HG03039 (cell line): ENCODE data around the gene NBPF11.
"Not testable (repeated sequence)": the region's sequence is repeated elsewhere in the genome, so short reads cannot be mapped to it uniquely, and the experiment has no call there.

Experiments
- ATAC-seq: cut with Tn5 transposase; IDR thresholded peaks from one replicate; pipeline ENCODE4 v1.9.1; 2021; ENCODE audit warnings: mild to moderate bottlenecking, moderate library complexity; ENCODE audit not compliant: unreplicated experiment

NBPF11 gene

DNA sequence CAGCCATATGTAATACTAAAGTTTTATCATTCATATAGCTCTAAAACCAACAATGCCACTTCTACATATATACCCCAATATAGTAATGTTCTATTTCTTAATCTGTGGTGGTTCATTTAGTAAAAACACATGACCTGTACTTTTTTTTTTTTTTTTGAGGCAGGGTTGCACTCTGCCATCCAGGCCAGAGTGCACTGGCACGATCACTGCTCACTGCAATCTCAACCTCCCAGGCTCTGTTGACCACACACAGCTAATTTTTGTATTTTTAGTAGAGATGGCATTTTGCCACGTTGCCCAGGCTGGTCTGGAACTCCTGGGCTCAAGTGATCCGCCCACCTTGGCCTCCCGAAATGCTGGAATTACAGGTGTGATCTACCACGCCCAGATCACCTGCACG is 2.1 kb downstream of the NBPF11 start:
- ATAC-seq: not testable (repeated sequence)

DNA sequence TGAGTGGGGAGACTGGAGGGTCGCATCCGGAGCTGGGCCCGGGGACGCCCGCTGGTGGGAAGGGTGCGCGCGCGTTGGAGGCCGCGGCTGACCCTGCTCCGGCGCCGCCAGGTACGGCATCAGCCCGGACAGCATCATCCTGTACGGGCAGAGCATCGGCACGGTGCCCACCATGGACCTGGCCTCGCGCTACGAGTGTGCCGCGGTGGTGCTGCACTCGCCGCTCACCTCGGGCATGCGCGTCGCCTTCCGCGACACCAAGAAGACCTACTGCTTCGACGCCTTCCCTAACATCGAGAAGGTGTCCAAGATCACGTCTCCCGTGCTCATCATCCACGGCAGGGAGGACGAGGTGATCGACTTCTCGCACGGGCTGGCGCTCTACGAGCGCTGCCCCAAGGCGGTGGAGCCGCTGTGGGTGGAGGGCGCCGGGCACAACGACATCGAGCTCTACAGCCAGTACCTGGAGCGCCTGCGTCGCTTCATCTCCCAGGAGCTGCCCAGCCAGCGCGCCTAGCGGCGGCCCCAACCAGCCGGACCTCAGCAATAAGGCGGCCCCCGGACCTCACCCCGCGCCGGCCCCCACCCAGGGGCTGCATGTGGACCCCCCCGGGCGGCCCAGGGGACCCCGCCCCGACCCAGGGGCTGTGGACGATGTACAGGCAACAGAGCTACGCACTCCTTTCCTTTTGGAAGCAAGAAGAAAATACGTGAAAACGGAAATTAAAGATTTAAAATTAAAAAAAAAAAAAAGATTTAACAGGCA is 2.8 kb downstream of the NBPF11 start:
- not testable (repeated sequence) for ATAC-seq

DNA sequence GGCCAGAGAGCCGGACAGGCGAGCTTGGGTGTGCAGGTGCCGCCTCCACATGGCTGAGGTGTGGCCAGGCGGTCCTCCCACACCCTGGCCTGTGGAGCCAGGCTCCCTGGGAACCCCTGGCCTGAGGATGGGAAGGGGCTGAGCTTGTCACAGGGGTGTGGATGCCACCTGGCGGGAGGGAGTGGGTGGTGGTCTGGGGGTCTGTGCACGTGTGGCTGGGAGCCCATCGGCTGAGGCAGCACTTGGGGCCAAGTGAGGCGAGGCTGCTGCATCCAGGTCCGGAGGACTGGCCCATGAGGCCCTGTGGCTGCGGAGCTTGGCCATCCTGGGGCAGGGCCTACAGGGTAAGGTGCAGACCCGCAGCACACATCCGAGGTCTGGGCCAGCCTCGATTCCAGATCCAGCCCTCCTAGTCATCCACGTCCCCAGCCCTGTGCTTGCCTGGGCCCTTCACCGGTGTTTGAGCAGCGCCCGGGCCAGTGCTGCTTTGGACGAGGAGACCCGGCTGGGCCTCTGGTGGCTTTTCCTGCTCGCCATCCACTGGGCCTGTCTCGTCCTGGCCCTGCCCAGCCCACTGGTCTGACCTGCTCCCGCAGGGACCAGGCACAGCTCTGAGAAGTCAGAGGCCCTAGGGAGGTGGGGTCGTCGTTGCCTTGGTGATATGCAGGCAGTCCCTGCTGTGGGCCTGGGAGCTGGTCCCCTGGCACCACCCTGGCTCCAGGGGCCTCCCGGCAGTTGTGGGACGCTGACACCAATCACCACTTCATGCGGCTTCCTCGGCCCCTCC is 4.8 kb downstream of the NBPF11 start:
- ATAC-seq: not testable (repeated sequence)

DNA sequence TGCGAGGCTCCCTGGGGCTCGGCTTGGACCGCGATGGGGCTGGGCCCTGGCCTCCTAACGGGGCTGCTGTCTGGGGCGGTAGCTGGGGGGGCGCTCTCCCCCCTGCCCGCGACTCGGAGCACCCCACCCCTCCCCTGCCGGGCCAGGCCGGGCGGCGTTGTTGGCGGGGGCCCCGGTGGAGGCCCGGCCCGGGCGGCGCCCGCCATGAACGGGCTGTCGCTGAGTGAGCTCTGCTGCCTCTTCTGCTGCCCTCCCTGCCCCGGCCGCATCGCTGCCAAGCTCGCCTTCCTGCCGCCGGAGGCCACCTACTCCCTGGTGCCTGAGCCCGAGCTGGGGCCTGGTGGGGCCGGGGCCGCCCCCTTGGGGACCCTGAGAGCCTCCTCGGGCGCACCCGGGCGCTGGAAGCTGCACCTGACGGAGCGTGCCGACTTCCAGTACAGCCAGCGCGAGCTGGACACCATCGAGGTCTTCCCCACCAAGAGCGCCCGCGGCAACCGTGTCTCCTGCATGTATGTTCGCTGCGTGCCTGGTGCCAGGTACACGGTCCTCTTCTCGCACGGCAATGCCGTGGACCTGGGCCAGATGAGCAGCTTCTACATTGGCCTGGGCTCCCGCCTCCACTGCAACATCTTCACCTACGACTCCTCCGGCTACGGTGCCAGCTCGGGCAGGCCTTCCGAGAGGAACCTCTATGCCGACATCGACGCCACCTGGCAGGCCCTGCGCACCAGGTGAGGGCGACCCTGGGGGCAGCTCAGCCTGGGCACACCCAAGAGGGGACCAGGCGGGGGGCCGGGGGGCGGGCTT is 5.7 kb downstream of the NBPF11 start:
- not testable (repeated sequence) for ATAC-seq

DNA sequence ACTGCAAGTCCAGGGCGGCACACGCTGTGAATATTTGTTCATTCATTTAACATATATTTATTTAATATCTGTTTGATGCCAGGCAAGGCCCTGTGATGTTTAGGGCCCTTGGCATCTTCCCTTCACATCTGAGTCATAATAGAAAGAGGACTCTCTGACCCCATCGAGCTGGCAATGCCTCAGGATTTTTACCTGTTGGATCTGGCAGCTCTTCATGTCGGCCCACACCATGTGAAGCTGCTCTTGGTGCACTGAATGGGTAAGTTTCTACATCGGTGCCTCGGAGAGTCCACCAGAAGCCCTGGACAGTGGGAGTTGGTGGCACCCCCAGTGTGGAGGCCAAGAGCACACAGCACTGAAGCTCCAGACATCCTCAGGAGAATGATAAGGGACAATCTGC is 8.9 kb downstream of the NBPF11 start:
- ATAC-seq: not testable (repeated sequence)

DNA sequence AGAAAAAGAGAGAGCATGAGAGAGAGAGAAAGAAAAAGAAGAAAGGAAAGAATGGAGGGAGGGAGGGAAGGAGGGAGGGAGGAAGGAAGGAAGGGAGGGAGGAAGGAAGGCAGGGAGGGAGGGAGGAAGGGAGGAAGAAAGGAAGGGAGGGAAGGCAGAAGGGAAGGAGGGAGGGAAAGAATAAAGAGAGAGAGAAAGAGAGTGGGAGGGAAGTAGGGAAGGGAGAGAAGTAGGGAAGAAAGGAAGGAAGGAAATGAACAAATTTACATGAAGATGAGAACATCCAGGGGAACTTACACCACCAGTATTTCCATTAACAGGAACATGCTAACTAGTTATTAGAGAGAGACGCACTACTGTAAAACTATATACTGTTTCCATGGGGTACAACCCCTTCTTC is 10.1 kb downstream of the NBPF11 start:
- not testable (repeated sequence) for ATAC-seq

DNA sequence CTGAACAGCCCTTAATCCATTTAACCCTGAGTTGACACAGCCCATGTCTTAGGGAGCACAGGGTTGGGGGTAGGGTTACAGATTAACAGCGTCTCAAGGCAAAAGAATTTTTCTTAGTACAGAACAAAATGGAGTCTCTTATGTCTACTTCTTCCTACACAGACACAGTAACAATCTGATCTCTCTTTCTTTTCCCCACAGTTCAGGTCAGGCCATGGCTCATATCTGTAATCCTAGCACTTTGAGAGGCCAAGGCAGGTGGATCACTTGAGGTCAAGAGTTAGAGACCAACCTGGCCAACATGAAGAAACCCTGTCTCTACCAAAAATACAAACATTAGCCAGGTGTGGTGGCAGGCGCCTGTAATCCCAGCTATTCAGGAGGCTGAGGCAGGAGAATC is 13.5 kb downstream of the NBPF11 start:
- ATAC-seq: not testable (repeated sequence)

DNA sequence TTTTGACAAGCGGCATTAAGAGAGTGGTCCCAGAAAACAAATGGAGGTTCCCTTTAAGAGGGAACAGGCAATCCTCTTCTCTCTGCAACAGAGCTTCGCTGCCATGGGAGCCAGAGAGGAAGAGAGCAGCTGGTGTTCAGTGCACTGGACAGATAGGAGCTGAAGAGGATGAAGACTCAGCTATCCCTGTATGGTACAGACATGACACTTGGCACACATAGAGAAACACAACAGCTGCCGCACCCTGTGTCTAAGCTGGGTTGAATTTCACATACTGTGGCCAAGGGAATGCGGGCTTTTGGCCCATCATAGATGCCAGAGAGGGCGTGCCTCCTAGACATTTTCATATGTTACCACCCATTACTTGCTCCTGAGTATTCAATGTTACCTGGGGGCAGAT is 29.7 kb downstream of the NBPF11 start:
- not testable (repeated sequence) for ATAC-seq

DNA sequence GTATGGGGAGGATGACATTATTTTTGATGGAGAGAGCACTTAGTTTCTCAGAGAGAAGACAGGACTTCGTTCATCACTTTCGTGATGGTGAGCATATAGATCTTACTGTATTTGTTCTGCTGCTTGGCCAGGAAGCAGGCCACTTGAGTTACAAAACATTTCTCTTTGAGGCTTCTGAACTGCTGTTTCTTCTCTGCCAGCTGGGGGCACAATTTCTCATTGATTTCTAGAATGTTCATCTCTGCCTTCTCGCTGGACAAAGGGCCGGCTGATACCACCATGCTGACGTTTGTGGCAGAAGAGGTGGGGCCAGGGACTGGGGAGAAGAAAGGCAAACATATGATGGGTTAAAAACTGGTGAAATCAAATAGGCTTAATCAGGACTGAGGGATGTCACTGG is 31.7 kb downstream of the NBPF11 start:
- ATAC-seq: not testable (repeated sequence)

DNA sequence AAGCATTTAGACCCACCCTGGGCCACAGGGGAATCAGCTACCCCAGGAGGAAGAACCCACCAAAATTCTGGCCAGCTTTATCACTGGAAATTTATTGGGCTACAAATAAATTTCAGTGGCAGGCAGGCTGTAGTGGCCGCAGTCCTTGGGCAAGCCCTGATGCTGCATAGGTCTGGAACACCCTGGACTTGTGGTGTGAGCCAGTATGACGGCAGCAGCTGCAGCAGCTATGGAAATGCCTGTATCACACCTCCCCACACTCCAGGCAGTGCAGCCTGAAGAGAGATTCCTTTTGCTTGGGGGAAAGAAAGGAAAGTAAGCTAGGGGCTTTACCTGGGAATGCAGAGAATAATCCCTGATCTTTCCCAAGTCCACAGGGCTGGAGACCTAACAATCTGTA is 56.3 kb downstream of the NBPF11 start:
- not testable (repeated sequence) for ATAC-seq

DNA sequence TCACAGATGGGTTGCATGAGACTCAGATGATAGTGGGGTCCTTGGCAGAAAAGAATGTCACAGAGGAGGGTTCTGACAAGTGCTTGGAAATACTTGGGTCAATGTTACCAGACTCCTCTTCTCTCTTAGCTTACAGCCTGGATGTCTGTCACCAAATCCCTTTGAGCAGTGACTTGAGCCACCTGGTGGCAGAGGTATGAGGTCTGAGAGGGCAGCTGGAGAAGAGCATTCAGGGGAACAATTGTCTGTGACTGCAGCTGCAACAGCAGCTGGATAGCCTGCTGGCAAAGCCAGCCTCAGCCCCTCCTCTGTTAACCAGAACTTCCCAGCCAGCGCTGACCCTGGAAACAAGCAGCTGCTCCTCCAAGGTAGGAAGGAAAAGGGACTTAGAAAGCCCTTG is 65.9 kb downstream of the NBPF11 start:
- not testable (repeated sequence) for ATAC-seq

DNA sequence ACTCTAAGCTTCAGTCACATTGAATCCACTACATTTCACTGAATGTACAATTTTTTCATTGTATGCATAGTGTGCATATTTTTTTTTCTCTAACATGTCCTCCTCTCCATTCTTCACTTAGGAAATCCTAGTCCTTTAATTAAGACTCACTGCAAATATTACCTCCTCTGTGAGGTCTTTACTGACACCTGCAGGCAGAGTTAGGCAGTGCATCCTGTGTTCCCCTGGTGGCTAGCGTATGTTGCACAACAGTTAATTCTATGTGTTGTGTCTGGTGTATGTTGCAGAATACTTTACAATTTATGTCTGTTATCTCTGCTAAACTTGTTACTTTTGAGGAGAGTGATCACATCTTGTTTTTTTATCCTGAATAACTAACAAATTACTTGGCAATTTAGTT is 70.9 kb downstream of the NBPF11 start:
- peak; percentile 62 for ATAC-seq

DNA sequence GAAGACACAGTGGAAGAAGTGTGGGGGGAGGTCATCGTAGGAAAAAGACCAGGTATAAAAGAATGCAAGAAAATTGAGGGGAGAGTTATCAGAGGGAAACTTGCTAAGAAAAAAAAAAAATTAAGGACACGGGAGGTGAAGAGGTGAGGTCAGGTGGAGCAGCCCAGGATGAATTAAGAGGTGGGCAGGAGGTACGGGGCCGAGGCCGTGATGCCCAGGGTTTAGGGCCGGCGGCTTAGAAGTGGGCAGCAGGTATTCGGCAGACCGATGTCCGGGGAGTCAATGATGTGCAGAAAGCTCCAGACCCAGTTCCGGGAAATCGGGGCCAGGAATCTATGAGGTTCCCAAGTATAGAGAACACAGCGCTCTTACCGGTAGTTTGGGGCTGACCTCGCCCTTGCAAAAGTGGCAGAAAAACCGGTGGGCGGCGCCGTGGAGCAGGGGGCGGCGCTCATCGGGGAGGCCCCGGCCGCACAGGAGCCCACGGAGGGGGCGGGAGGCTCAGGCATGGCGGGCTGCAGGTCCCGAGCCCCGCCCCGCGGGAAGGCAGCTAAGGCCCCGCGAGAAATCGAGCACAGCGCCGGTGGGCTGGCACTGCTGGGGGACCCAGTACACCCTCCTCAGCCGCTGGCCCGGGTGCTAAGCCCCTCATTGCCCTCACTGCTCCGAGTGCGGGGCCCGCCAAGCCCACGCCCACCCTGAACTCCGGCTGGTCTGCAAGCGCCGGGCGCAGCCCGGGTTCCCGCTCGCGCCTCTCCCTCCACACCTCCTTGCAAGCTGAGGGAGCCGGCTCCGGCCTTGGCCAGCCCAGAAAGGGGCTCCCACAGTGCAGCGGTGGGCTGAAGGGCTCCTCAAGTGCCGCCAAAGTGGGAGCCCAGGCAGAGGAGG is 73.2 kb downstream of the NBPF11 start:
- not testable (repeated sequence) for ATAC-seq

DNA sequence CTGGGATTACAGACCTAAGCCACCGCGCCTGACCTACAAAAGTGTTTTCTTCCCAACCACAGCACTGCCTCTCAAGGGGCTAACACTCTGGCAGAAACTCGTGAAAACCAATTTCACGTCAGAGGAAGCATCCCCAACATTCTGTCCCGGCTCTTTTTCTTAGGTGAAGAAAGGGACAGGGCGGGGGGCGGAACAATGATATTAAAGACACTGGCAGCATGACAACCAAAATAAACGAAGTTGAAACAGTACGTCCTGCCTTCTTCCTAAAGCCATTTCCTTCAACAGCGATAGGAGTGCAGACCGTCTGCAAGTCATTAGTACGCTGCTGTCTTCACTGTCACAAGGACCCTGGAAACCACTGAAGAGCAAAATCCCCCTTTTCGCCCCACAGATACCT is 74.0 kb downstream of the NBPF11 start:
- ATAC-seq: not testable (repeated sequence)

DNA sequence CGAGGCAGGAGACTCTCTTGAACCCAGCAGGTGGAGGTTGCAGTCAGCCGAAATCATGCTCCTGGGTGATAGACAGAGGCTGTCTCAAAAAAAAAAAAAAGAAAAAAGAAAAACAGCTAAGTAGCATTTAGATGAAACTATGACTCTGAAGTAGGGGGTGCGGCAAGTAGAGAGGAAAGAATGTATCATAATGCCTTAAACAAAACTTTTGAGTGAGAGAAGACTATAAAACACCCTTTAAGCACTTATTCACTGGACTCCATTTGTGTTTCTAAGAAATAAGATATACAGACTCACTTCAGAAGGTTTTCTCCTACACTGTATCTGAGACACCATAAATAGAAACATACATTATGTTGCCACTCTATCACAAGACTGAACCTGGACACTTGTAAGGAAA is 74.6 kb downstream of the NBPF11 start:
- not testable (repeated sequence) for ATAC-seq

DNA sequence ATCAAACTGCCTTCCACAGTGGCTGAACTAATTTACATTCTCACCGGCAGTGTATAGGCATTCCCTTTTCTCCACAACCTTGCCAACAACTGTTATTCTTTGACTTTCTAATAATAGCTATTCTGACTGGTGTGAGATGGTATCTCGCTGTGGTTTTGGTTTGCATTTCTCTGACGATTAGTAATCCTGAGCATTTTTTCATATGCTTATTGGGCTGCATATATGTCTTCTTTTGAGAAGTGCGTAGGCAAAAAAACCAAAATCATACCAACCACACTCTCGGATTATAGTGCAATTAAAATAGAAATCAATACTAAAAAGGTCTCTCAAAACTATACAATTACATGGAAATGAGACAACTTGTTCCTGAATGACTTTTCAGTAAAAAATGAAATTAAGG is 78.7 kb downstream of the NBPF11 start:
- not testable (repeated sequence) for ATAC-seq

DNA sequence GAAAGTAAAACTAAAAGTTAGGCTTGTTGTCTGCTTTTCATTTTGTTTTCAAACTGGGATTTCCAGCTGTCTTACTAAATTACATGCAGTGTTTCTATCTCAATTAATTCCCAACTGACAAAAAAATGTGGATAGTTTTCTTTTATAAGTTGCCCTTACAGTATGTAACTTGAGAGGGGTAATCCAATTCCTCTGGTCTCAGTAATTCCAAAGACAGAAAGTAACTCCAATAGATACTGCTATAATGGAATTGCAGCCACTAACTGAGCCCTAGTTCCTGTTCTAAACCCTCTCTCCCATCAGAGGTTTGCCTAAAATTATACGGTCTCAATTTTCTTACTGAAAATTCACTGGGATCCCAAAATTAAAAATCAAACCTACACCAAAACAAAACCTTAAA is 83.5 kb downstream of the NBPF11 start:
- ATAC-seq: not testable (repeated sequence)

DNA sequence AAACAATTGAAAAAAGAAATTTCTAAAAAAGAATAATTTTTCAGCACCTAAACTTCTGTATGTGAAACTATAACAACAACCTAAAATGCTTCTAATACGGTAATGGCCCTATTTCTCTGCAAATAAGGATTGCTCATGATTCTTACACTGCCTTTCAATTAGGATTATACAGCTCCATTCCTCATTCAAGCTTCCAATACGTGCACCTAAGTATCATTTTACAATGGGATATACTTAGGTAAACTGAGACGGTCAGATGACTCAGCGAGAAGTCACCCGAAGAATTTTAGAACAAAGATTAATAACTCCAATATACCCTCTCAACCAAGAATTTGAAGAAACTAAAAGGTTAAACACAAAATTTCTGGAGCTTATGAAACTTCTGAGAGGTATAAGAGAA is 83.9 kb downstream of the NBPF11 start:
- ATAC-seq: not testable (repeated sequence)

DNA sequence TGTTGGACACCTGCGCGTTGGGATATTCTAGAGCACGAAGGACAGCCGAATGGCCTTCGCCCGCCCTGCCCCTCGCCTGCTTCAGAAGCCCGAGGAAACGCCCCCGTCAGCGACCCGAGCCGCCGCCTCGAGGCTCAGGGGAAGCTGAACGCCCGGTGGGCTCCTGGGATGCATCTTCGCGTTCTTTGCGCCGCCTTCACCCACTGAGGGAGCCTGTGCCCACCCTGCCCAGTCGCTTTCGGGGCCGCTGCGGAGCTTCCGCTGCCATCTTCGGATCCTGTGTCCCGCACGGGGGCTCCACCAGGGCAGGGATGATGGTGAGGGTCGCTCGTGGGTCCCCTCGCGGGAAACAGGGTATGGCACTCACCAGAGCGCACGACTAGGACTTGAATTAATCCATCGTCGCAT is 91.8 kb downstream of the NBPF11 start:
- ATAC-seq: not testable (repeated sequence)

DNA sequence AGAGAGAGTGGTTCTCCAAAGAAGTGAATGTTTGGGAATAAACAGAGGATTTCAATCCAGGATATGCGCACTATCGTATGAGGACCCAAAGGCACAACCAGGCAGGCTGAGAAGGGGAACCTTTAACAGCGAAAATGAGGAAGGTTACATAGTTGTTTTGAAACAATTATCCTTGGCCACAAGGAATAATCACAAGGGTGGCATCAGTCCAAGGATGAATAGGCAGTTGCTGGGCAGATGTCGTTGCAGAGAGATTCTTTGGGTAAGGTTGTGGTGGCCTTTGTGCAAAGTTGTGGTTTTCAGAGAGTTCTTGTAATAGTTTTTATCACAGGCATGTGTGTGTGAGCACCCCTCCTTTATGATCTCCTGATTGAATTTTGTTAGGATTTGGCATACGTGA is 94.7 kb downstream of the NBPF11 start:
- ATAC-seq: not testable (repeated sequence)
